HepG2 (cell line): ENCODE measurements around the gene CDT1. TPM values are rescaled to one million over a fixed set of nuclear protein-coding genes. Genes with fewer than 3 reads are reported as not detected.
A peak's percentile ranks its signal among the peaks of the same experiment; 100 is the strongest.

Experiments
- ATAC-seq: fragments of 200-7000 bp; cut with Tn5 transposase; 3 replicates; pipeline ENCODE4 v1.9.1; 2020; ENCODE audit warnings: mild to moderate bottlenecking, moderate library complexity
- BruUV-seq: library from RNA; stranded (reverse); fragments of 400-500 nt; replicated peaks from 2 replicates; lab custom pipeline; 2021; lab: Mats Ljungman, UMichigan
- CTCF ChIA-PET: fragments of 300-600 bp; formaldehyde crosslinking; extraction: SDS; loops from one replicate; lab custom pipeline; 2021; ENCODE audit warnings: low total read pairs, inconsistent platforms, low intra/inter-chr PET ratio; lab: Yijun Ruan, JAX
- POLR2A ChIA-PET: fragments of 350-600 bp; sonication (Branson Sonifier 250); formaldehyde crosslinking; loops from one replicate; lab custom pipeline; 2020; ENCODE audit warnings: antibody characterized with exemption, inconsistent platforms; lab: Yijun Ruan, JAX
- DNase-seq: peaks from one replicate; pipeline ENCODE4 v3.0.0-alpha.2; 2015; ENCODE audit warnings: low spot score
- FAIRE-seq: peaks from 3 replicates; lab custom pipeline; 2011; peaks lifted over from hg19 to GRCh38; lab: Jason Lieb, UNC
- H2AFZ ChIP-seq: one replicate; pipeline ENCODE4 v1.6.1; 2011; ENCODE audit warnings: low read length, inconsistent platforms
- H3K27ac ChIP-seq: fragments of 300-600 bp; 3 replicates; pipeline ENCODE4 v1.8.0; 2011; ENCODE audit warnings: mixed run types, mild to moderate bottlenecking, mixed read lengths, low read length, inconsistent platforms; ENCODE audit not compliant: insufficient read depth; ENCODE audit errors: extremely low read length
- H3K27me3 ChIP-seq, 2 experiments: fragments of 200-600 bp in 1 of 2; 2 replicates in 1 of 2; 3 replicates in 1 of 2; pipeline versions ENCODE4 v1.6.0 to v1.8.0; 2011; ENCODE audit warnings: low read length in 2 of 2, mild to moderate bottlenecking in 2 of 2, moderate library complexity in 2 of 2, inconsistent platforms in 1 of 2; ENCODE audit not compliant: insufficient read depth in 2 of 2, control insufficient read depth in 1 of 2
- H3K36me3 ChIP-seq, 2 experiments: fragments of 200-600 bp in 1 of 2; replicated peaks in 1 of 2; 2 replicates in 1 of 2; 3 replicates in 1 of 2; pipeline versions ENCODE4 v1.5.1 to v1.8.0; 2011; ENCODE audit warnings: low read length in 2 of 2, inconsistent platforms in 1 of 2; ENCODE audit not compliant: insufficient read depth in 2 of 2, control insufficient read depth in 1 of 2
- H3K4me1 ChIP-seq: 2 replicates; pipeline ENCODE4 v1.5.1; 2012; ENCODE audit warnings: low read length, inconsistent platforms; ENCODE audit not compliant: insufficient read depth
- H3K4me2 ChIP-seq: 2 replicates; pipeline ENCODE4 v1.6.0; 2011; ENCODE audit warnings: low read depth, low read length, inconsistent platforms
- H3K4me3 ChIP-seq, 3 experiments: fragments of 200-600 bp in 1 of 3; sonication (generic), shearing (Covaris generic) in 1 of 3; replicated peaks in 1 of 3; 2 replicates each; pipeline ENCODE4 v1.5.1; 2011 to 2016; ENCODE audit warnings: low read length in 3 of 3, inconsistent platforms in 2 of 3, low read depth in 2 of 3, mild to moderate bottlenecking in 2 of 3, control low read depth in 1 of 3, mixed read lengths in 1 of 3; ENCODE audit not compliant: insufficient read depth in 1 of 3
- H3K79me2 ChIP-seq: one replicate; pipeline ENCODE4 v1.6.1; 2011; ENCODE audit warnings: low read length, inconsistent platforms; ENCODE audit not compliant: insufficient read depth
- H3K9ac ChIP-seq: 2 replicates; pipeline ENCODE4 v1.6.0; 2011; ENCODE audit warnings: mild to moderate bottlenecking, low read depth, low read length, inconsistent platforms; ENCODE audit not compliant: insufficient read depth
- H3K9me3 ChIP-seq: 2 replicates; pipeline ENCODE4 v1.5.1; 2012; ENCODE audit warnings: mild to moderate bottlenecking, low read length
- H4K20me1 ChIP-seq: 2 replicates; pipeline ENCODE4 v1.6.0; 2011; ENCODE audit warnings: inconsistent platforms, mild to moderate bottlenecking, low read length, moderate library complexity; ENCODE audit not compliant: insufficient read depth
- AGO2 ChIP-seq: fragments of 200-400 bp; formaldehyde crosslinking; optimal IDR thresholded peaks from 2 replicates; pipeline ENCODE3; 2017; ENCODE audit warnings: mild to moderate bottlenecking, low read depth, low read length, moderate library complexity
- AKAP8 ChIP-seq: sonication (generic); formaldehyde crosslinking; IDR thresholded peaks from 2 replicates; pipeline ENCODE4 v1.5.1; 2020; ENCODE audit warnings: mild to moderate bottlenecking, missing genetic modification reagents
- E2F5 ChIP-seq: sonication (generic); formaldehyde crosslinking; conservative IDR thresholded peaks from 2 replicates; pipeline ENCODE4 v1.4.0; 2020; ENCODE audit warnings: missing genetic modification reagents
- MAX ChIP-seq: IDR thresholded peaks from 2 replicates; pipeline ENCODE4 v1.6.1; 2012; ENCODE audit warnings: inconsistent platforms
- MXD1 ChIP-seq: sonication (generic); formaldehyde crosslinking; IDR thresholded peaks from 2 replicates; pipeline ENCODE4 v1.4.0; 2020; ENCODE audit warnings: mild to moderate bottlenecking, missing genetic modification reagents
- POGK ChIP-seq: sonication (generic); formaldehyde crosslinking; conservative IDR thresholded peaks from 2 replicates; pipeline ENCODE4 v1.8.0; 2022; ENCODE audit warnings: mild to moderate bottlenecking, moderate library complexity, missing genetic modification reagents
- SAFB2 ChIP-seq: sonication (generic); formaldehyde crosslinking; IDR thresholded peaks from 2 replicates; pipeline ENCODE4 v1.5.1; 2020; ENCODE audit warnings: missing genetic modification reagents, low read depth, mild to moderate bottlenecking, borderline replicate concordance
- SRSF1 ChIP-seq: fragments of 200-400 bp; formaldehyde crosslinking; optimal IDR thresholded peaks from 2 replicates; pipeline ENCODE3; 2017; ENCODE audit warnings: mild to moderate bottlenecking, low read depth, low read length, moderate library complexity
- TAF1 ChIP-seq: sonication (generic); formaldehyde crosslinking; IDR thresholded peaks from 2 replicates; pipeline ENCODE4 v1.4.0; 2020; ENCODE audit warnings: missing genetic modification reagents
- ZBTB2 ChIP-seq: sonication (generic); formaldehyde crosslinking; IDR thresholded peaks from 2 replicates; pipeline ENCODE4 v1.8.0; 2022; ENCODE audit warnings: low read depth, missing genetic modification reagents
- ZBTB21 ChIP-seq: sonication (generic); formaldehyde crosslinking; IDR thresholded peaks from 2 replicates; pipeline ENCODE4 v1.4.0; 2020; ENCODE audit warnings: missing genetic modification reagents
- ZFP41 ChIP-seq: sonication (generic); formaldehyde crosslinking; IDR thresholded peaks from 2 replicates; pipeline ENCODE4 v1.4.0; 2020; ENCODE audit warnings: mild to moderate bottlenecking, missing genetic modification reagents, borderline replicate concordance
- ZFY ChIP-seq: sonication (generic); formaldehyde crosslinking; IDR thresholded peaks from 2 replicates; pipeline ENCODE4 v1.4.0; 2020; ENCODE audit warnings: missing genetic modification reagents
- ZNF333 ChIP-seq: sonication (generic); formaldehyde crosslinking; IDR thresholded peaks from 2 replicates; pipeline ENCODE4 v1.4.0; 2020; ENCODE audit warnings: mild to moderate bottlenecking, missing genetic modification reagents, borderline replicate concordance
- ZNF468 ChIP-seq: sonication (generic); formaldehyde crosslinking; IDR thresholded peaks from 2 replicates; pipeline ENCODE4 v1.8.0; 2022; ENCODE audit warnings: mild to moderate bottlenecking, moderate library complexity, missing genetic modification reagents
- ZNF768 ChIP-seq: sonication (generic); formaldehyde crosslinking; IDR thresholded peaks from 2 replicates; pipeline ENCODE4 v1.4.0; 2020; ENCODE audit warnings: missing genetic modification reagents
- ZNF776 ChIP-seq: sonication (generic); formaldehyde crosslinking; IDR thresholded peaks from 2 replicates; pipeline ENCODE4 v1.4.0; 2020; ENCODE audit warnings: mild to moderate bottlenecking, missing genetic modification reagents
- ZSCAN9 ChIP-seq: IDR thresholded peaks from 2 replicates; pipeline ENCODE4 v1.6.1; 2016; ENCODE audit warnings: borderline replicate concordance
- WGBS: methylation state at CpG from one replicate; pipeline ENCODE4 v1.1.6; 2017; ENCODE audit warnings: low lambda C conversion rate; 5-methylcytosine and 5-hydroxymethylcytosine counted together
- in situ Hi-C: cut with HindIII; loops from 2 replicates; pipeline ENCODE4 v1.10.0; 2017; ENCODE audit warnings: low pct_unique_long_range_greater_than_20kb; ENCODE audit not compliant: extremely low pct_ligation_motif_present
- intact Hi-C: fragments of 100-400 bp; cut with micrococcal nuclease; formaldehyde crosslinking; loops from one replicate; pipeline ENCODE4 v1.10.0; 2022; ENCODE audit not compliant: unreplicated experiment
- polyA plus RNA-seq, 8 experiments: library from polyadenylated mRNA; depleted of rRNA in 3 of 8; stranded (reverse) in 7 of 8; unstranded in 1 of 8; fragments of >200 nt; fragmentation: Illumina TruSeq in 4 of 8; extraction: Trizol in 4 of 8; gene quantifications; 2 replicates each; pipeline versions ENCODE4 v1.2.1 to v1.2.3, GENCODE V29; 2011 to 2016; ENCODE audit warnings: low read depth in 4 of 8, missing spikeins in 1 of 8, mixed read lengths in 1 of 8; ENCODE audit not compliant: insufficient read depth in 1 of 8
- total RNA-seq, 5 experiments: library from RNA; depleted of rRNA; stranded (reverse); fragments of >200 nt; fragmentation: Illumina TruSeq; extraction: Trizol; gene quantifications; 2 replicates each; pipeline ENCODE4 v1.2.3, GENCODE V29; 2016; ENCODE audit warnings: low read depth in 1 of 5

Gene CDT1
- total and polyA plus RNA-seq, 2 of the 13 experiments (the other 11 are each of a cell fraction or from before 2014, with no cell fraction given): 23.1 to 23.8 TPM

- FAIRE-seq (peak; percentile 4), DNase-seq (no peak), ATAC-seq (peak; percentile 3)
- 35% methylated on average over 22 of the region's 40 CpGs for WGBS
- ChIA-PET POLR2A (interaction anchor here (1.0 to 1.2 kb wide), 2 partner anchors 24 to 59 kb away, joined by 3 read pairs; no protein-coding TSS in a partner anchor), CTCF (no interaction called here)
- no peaks in the 10 kb centered on the region for H4K20me1 ChIP-seq
- intact Hi-C loops: loop anchor here (5.0 kb wide), 2 partner anchors 39 to 349 kb away; partner anchors contain the start of genes GALNS and TRAPPC2L
- no peaks in the 10 kb centered on the region for H3K79me2 ChIP-seq
- peak overlapping the region; percentile 18; the same call in 1 of the 2 replicates for H3K4me2 ChIP-seq
- no peak overlapping the region for H3K27ac ChIP-seq
- BruUV-seq: no TSS peak
- no peaks in the 10 kb centered on the region for H3K9me3 ChIP-seq
- H2AFZ ChIP-seq: no peak overlapping the region
- in situ Hi-C loops: loop anchor here (5.0 kb wide), 1 partner anchor 349 kb away; no protein-coding TSS in a partner anchor
- peaks cover 0 to 5% of the 10 kb centered on the region in 2 experiments; a peak in 1 of 5 replicates for H3K27me3 ChIP-seq
- no peaks in the 10 kb centered on the region for H3K36me3 ChIP-seq
- no peak overlapping the region for H3K9ac ChIP-seq
- H3K4me3 ChIP-seq: no peak overlapping the region; a peak in 1 of 6 replicates
- peaks cover 31% of the 10 kb centered on the region for H3K4me1 ChIP-seq
- TF ChIP-seq POGK (CRISPR knock-in tag) (0 out of 2 replicates have a peak, but pooled peaks have one; percentile 3), ZNF768 (peak; percentile 13; the same call in 1 of the 2 replicates), ZBTB21 (peak; percentile 57; the same call in 1 of the 2 replicates), ZNF333 (CRISPR knock-in tag) (peak; percentile 78), ZBTB2 (CRISPR knock-in tag) (no peak), MAX (peak; percentile 40), SRSF1 (peak; percentile 13), E2F5 (CRISPR knock-in tag) (0 out of 2 replicates have a peak, but pooled peaks have one; percentile 12), MXD1 (CRISPR knock-in tag) (0 out of 2 replicates have a peak, but pooled peaks have one; percentile 45), TAF1 (peak; percentile 21; the same call in 1 of the 2 replicates), ZNF776 (CRISPR knock-in tag) (peak; percentile 55; the same call in 1 of the 2 replicates), SAFB2 (peak; percentile 25; the same call in 1 of the 2 replicates), AKAP8 (peak; percentile 35; the same call in 1 of the 2 replicates), ZFP41 (CRISPR knock-in tag) (no peak), AGO2 (peak; percentile 81), ZSCAN9 (no peak), ZNF468 (CRISPR knock-in tag) (peak; percentile 34; the same call in 1 of the 2 replicates), ZFY (peak; percentile 30; the same call in 1 of the 2 replicates)
Observed at GRCh38 chr16:88817785-88818574, 14.4 kb downstream of the CDT1 start.
